22Rv1 (cell line): Measurements from ENCODE around the gene HEG1.

Experiments used
- ZFX ChIP-seq: fragments of 450-650 bp; IDR thresholded peaks from 2 replicates; pipeline ENCODE4 v1.6.1; 2017; ENCODE audit warnings: antibody characterized with exemption, borderline replicate concordance
- TF ChIP-seq, protein P1 (sequence below): fragments of 450-650 bp; IDR thresholded peaks from 2 replicates; pipeline ENCODE4 v1.5.1; 2017; ENCODE audit warnings: mild to moderate bottlenecking

DNA sequence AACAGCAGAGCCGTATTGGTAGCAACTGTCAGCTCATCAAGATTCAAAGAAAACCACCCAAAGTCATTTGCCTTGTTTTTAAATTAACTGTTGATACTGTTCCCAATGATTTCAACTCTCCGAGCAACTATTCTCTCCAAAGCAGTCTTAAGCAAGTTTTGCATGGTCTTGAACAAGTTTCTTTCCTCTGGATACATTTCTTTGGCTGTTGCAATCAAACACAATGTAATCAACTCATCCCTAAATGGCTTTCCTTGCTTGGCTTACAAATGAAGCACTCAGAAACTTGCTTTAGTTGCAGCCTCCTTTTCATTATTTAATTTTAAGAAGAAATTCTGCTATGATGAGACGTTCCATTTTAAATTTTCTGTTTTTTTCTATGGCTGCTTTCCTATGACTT is 105.8 kb downstream of the HEG1 start:
- TF ChIP-seq, protein P1, sequence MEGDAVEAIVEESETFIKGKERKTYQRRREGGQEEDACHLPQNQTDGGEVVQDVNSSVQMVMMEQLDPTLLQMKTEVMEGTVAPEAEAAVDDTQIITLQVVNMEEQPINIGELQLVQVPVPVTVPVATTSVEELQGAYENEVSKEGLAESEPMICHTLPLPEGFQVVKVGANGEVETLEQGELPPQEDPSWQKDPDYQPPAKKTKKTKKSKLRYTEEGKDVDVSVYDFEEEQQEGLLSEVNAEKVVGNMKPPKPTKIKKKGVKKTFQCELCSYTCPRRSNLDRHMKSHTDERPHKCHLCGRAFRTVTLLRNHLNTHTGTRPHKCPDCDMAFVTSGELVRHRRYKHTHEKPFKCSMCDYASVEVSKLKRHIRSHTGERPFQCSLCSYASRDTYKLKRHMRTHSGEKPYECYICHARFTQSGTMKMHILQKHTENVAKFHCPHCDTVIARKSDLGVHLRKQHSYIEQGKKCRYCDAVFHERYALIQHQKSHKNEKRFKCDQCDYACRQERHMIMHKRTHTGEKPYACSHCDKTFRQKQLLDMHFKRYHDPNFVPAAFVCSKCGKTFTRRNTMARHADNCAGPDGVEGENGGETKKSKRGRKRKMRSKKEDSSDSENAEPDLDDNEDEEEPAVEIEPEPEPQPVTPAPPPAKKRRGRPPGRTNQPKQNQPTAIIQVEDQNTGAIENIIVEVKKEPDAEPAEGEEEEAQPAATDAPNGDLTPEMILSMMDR = no peak
- no peak for TF ChIP-seq ZFX
